HepG2 (cell line): ENCODE results near the gene SSH3. TPM values are rescaled to one million over a fixed set of nuclear protein-coding genes. Genes with fewer than 3 reads are reported as not detected.
A peak's percentile ranks its signal among the peaks of the same experiment; 100 is the strongest.

ENCODE experiments used
- AKNA ChIP-seq: sonication (generic); formaldehyde crosslinking; IDR thresholded peaks from 2 replicates; pipeline ENCODE4 v1.4.0; 2020; ENCODE audit warnings: missing genetic modification reagents, borderline replicate concordance
- JUNB ChIP-seq: sonication (generic); formaldehyde crosslinking; IDR thresholded peaks from 2 replicates; pipeline ENCODE4 v1.8.0; 2022; ENCODE audit warnings: missing genetic modification reagents, mild to moderate bottlenecking, borderline replicate concordance
- RARA ChIP-seq: IDR thresholded peaks from 2 replicates; pipeline ENCODE4 v1.6.1; 2016; ENCODE audit warnings: missing genetic modification reagents, missing compliant biosample characterization
- RCOR2 ChIP-seq: IDR thresholded peaks from 2 replicates; pipeline ENCODE4 v1.6.1; 2016; ENCODE audit warnings: missing biosample characterization, missing genetic modification reagents
- SNAPC4 ChIP-seq: sonication (generic); formaldehyde crosslinking; IDR thresholded peaks from 2 replicates; pipeline ENCODE4 v1.4.0; 2020; ENCODE audit warnings: mild to moderate bottlenecking, missing genetic modification reagents
- SRF ChIP-seq: IDR thresholded peaks from 2 replicates; pipeline ENCODE4 v1.6.1; 2011; ENCODE audit warnings: mild to moderate bottlenecking, low read depth, low read length, moderate library complexity
- TBP ChIP-seq: sonication (generic); formaldehyde crosslinking; IDR thresholded peaks from 2 replicates; pipeline ENCODE4 v1.5.0; 2020; ENCODE audit warnings: missing genetic modification reagents
- WIZ ChIP-seq: sonication (generic); formaldehyde crosslinking; IDR thresholded peaks from 2 replicates; pipeline ENCODE4 v1.5.1; 2020; ENCODE audit warnings: mild to moderate bottlenecking, missing genetic modification reagents
- ZBTB7B ChIP-seq: sonication (generic); formaldehyde crosslinking; IDR thresholded peaks from 2 replicates; pipeline ENCODE4 v1.4.0; 2020; ENCODE audit warnings: missing genetic modification reagents
- ZNF609 ChIP-seq: sonication (generic); formaldehyde crosslinking; IDR thresholded peaks from 2 replicates; pipeline ENCODE4 v1.4.0; 2020; ENCODE audit warnings: mild to moderate bottlenecking, missing genetic modification reagents, borderline replicate concordance
- ZNF772 ChIP-seq: sonication (generic); formaldehyde crosslinking; IDR thresholded peaks from 2 replicates; pipeline ENCODE4 v1.5.0; 2020; ENCODE audit warnings: mild to moderate bottlenecking, missing genetic modification reagents
- polyA plus RNA-seq, 8 experiments: library from polyadenylated mRNA; depleted of rRNA in 3 of 8; stranded (reverse) in 7 of 8; unstranded in 1 of 8; fragments of >200 nt; fragmentation: Illumina TruSeq in 4 of 8; extraction: Trizol in 4 of 8; gene quantifications; 2 replicates each; pipeline versions ENCODE4 v1.2.1 to v1.2.3, GENCODE V29; 2011 to 2016; ENCODE audit warnings: low read depth in 4 of 8, missing spikeins in 1 of 8, mixed read lengths in 1 of 8; ENCODE audit not compliant: insufficient read depth in 1 of 8
- total RNA-seq, 5 experiments: library from RNA; depleted of rRNA; stranded (reverse); fragments of >200 nt; fragmentation: Illumina TruSeq; extraction: Trizol; gene quantifications; 2 replicates each; pipeline ENCODE4 v1.2.3, GENCODE V29; 2016; ENCODE audit warnings: low read depth in 1 of 5
- TF ChIP-seq, protein P1 (sequence below): sonication (generic); formaldehyde crosslinking; conservative IDR thresholded peaks from 2 replicates; pipeline ENCODE4 v1.8.0; 2022; ENCODE audit warnings: missing genetic modification reagents

The SSH3 gene
- total and polyA plus RNA-seq, 2 of the 13 experiments (the other 11 are each of a cell fraction or from before 2014, with no cell fraction given): 12.4 to 18.8 TPM

DNA sequence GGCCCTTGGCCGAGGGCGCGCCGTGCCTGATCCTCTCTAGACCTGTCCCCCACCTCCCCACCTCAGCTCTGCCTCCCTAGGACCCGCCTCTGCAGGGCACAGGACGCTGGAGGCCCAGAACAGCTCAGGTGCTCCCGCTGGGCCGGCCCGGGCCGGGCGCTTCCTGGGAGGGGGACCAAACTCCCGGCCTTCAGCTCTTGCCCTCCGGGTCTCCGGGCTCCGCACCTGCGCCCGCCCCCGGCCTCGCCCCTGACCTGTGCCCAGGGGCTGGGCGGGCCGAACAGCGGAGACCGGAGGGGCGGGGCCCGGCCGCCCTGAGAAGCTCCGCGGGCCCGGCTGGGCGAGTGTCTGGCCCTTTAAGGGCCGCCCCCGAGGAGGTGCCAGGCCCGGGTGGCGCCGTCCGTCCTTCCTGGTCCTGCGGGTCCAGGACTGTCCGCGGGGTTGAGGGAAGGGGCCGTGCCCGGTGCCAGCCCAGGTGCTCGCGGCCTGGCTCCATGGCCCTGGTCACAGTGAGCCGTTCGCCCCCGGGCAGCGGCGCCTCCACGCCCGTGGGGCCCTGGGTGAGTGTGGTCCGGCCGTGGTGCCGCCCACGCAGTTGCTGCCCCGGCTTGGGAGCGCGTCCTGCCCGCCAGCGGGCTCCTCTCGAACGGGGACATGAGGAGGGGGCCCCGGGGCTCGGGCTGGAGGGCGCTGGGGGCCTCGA, at the start of gene SSH3 (continued):
- no peak for TF ChIP-seq ZNF609 (CRISPR knock-in tag)
- no peak for TF ChIP-seq ZNF772 (CRISPR knock-in tag)
- no peak for TF ChIP-seq AKNA
- TF ChIP-seq SNAPC4 (CRISPR knock-in tag): no peak
- TF ChIP-seq JUNB (CRISPR knock-in tag): no peak
- TF ChIP-seq, protein P1, sequence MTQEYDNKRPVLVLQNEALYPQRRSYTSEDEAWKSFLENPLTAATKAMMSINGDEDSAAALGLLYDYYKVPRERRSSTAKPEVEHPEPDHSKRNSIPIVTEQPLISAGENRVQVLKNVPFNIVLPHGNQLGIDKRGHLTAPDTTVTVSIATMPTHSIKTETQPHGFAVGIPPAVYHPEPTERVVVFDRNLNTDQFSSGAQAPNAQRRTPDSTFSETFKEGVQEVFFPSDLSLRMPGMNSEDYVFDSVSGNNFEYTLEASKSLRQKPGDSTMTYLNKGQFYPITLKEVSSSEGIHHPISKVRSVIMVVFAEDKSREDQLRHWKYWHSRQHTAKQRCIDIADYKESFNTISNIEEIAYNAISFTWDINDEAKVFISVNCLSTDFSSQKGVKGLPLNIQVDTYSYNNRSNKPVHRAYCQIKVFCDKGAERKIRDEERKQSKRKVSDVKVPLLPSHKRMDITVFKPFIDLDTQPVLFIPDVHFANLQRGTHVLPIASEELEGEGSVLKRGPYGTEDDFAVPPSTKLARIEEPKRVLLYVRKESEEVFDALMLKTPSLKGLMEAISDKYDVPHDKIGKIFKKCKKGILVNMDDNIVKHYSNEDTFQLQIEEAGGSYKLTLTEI: no peak
- TF ChIP-seq RARA (CRISPR knock-in tag): no peak
- no peak for TF ChIP-seq TBP
- TF ChIP-seq SRF: no peak
- TF ChIP-seq ZBTB7B: no peak
- 0 out of 2 replicates have a peak, but pooled peaks have one; percentile 35 for TF ChIP-seq WIZ (CRISPR knock-in tag)
- no peak for TF ChIP-seq RCOR2 (CRISPR knock-in tag)
